ENCODE data around the gene TIPARP. TPM values are rescaled to one million over a fixed set of nuclear protein-coding genes. Genes with fewer than 3 reads are reported as not detected.

Gene TIPARP, protein sequence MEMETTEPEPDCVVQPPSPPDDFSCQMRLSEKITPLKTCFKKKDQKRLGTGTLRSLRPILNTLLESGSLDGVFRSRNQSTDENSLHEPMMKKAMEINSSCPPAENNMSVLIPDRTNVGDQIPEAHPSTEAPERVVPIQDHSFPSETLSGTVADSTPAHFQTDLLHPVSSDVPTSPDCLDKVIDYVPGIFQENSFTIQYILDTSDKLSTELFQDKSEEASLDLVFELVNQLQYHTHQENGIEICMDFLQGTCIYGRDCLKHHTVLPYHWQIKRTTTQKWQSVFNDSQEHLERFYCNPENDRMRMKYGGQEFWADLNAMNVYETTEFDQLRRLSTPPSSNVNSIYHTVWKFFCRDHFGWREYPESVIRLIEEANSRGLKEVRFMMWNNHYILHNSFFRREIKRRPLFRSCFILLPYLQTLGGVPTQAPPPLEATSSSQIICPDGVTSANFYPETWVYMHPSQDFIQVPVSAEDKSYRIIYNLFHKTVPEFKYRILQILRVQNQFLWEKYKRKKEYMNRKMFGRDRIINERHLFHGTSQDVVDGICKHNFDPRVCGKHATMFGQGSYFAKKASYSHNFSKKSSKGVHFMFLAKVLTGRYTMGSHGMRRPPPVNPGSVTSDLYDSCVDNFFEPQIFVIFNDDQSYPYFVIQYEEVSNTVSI
- 10 to 100 TPM; 50.9 to 59.9 TPM for total RNA-seq

DNA sequence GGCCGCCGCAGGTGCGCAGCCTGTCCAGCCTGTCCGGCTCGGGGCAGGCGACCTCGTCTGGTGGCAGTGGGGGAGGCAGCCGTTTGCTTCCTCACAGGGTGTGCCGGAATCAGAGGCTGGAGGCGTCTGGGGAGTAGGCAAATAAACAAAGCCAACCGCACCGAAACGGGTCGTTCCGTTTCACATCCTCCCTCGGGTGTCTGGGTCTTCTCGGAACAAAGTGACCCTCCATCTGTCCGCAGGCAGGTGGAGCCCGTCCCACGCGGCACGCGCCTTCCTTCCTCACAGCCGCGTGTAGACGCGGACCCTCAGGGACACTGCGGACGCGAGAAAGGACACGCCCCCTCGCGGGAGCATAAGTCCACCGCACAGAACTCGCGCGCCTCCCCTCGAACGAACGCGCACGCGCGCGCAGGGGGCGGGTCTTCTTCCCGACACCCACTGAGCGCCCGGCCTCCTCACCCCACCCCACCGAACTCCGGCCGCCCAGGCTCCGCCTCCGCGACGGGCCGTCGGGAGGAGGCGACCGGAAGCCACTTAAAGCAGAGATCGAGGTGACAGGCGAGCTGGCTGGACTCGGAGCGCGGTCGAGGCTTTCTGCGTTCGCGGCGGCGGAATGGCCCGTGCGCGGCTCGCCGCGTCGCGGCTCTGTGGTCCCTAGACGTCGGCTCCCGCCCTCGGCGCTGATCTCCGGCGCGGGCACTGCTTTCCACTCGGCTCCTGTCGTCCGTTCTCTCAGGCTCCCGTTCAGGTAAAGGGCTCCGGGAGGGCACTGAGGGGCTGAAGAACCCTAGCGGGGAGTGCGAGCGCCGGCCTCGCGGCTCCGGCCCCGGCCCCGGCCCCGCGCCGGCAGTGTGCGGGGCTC, at the start of gene TIPARP:
TIPARP (plus strand) TSS at position 545 of the 865 bp plus-strand sequence. CDS start 3,108 bp downstream, outside the sequence.
- no peaks in the 10 kb centered on the region for H3K27me3 Mint-ChIP-seq
- peaks cover 42% of the 10 kb centered on the region for H3K4me1 Mint-ChIP-seq
- H3K36me3 Mint-ChIP-seq, result peaks cover 17% of the 10 kb centered on the region
- ATAC-seq (ENCODE audit: low read depth), result peak; percentile 80
- DNase-seq, result peak; percentile 100
- H3K9me3 Mint-ChIP-seq, result no peaks in the 10 kb centered on the region
- H3K4me3 Mint-ChIP-seq, result peak within 1 kb of the TSS; percentile 92
- H3K27ac Mint-ChIP-seq, result peak within 1 kb of the TSS; percentile 96
- POLR2A ChIA-PET, result interaction anchor here (0.6 to 4.6 kb wide), 26 partner anchors 9 to 501 kb away, joined by 3 to 37 read pairs (median 5); partner anchors contain the start of genes CCNL1, LEKR1 and SSR3

DNA sequence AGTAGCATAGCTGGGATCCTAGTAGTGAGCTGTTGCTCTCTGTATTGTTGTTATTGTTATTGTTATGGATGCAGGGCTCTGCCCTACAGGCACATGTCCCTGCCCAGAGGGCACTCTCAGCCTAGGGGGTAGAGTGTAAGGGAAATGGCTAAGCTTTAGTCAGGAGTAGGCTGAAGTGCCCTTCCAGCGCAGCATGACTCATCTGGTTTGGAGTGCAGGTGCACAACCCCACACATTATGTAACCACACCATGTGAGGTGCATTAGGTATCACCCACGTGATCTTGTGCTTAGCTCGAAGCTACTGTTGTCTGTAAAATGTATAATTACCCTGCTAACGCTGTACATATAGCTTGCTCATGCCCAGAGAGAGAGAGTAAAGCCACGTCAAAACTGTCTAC, 48.3 kb upstream of the TIPARP start:
- ATAC-seq (ENCODE audit: low read depth) (no peak), DNase-seq (no peak)
- no peak overlapping the region for H3K4me3 Mint-ChIP-seq
- no peaks in the 10 kb centered on the region for H3K9me3 Mint-ChIP-seq
- H3K27me3 Mint-ChIP-seq, result peaks cover 4% of the 10 kb centered on the region
- H3K4me1 Mint-ChIP-seq, result peaks cover 1% of the 10 kb centered on the region
- H3K36me3 Mint-ChIP-seq, result peaks cover 2% of the 10 kb centered on the region
- POLR2A ChIA-PET, result no interaction called here
- H3K27ac Mint-ChIP-seq, result no peak overlapping the region

DNA sequence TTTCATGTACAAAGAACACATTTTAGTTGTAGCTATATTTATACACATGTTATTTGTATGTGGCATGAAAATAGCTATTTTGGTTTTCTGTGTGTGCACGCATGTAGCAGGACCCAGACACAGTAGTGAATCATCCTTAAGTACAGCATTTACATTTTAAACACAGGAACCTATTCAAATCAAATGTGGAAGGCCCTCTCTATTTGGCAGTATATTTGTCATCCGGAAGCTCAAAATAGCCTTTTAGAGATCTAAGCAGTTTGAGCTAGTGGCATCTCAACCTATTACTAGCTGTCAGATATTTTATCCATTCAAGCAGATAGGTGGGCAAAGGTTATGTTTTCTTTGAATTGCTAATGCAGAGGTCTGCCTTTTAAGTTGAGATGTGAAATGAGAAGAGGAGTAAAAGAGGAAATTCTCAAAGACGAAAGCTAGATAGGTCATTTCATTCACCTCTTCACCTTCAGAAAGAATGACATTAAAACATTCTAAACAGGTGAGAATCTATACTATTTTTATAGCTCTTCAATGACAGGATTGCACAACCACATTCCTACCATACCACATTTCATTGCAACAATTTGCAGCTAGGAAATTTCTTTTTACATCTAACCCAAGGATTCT, 46.3 kb upstream of the TIPARP start:
- Mint-ChIP-seq H3K27ac (no peak overlapping the region), H3K4me1 (peaks cover 1% of the 10 kb centered on the region)

DNA sequence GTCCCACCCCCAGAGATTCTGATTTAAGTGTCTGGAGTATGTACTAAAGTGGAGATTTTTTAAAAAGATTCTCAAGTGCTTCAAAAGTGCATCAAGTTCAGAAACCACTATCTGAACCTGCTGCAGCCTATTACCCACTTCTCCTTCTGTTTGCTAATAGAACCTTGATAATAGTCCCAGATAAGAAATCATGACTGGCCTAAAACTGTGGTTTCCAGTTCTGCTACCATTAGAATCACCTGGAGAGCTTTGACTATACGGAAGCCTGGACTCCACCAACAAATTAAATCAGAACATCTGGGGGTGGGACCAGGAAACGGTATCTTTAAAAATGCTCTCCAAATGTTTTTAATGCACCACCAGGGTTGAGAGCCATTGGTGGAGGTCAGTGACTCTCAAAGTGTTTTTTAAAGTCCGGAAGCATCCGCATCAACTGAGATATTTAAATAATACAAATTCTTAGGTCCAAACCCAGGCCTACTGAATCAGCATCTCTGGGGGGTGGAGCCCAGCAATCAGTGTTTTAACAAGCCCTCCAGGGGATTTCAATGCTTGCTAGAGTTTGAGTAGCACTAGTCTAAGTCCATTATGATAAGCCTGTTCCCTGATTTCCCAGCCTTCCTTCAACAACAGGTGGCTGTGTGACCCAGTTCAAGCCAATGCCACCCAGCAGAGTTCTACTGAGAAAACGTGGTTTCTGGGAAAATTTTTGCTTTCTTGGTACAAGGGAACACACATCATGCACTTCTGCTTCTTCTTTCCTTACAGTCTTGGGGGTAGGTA, 45.4 kb upstream of the TIPARP start:
- Mint-ChIP-seq H3K27me3 (peaks cover 3% of the 10 kb centered on the region), H3K4me3 (no peak overlapping the region), H3K4me1 (peaks cover 1% of the 10 kb centered on the region), H3K27ac (no peak overlapping the region), H3K36me3 (peaks cover 1% of the 10 kb centered on the region), H3K9me3 (no peaks in the 10 kb centered on the region)
- DNase-seq (no peak), ATAC-seq (ENCODE audit: low read depth) (no peak)
- POLR2A ChIA-PET, result no interaction called here

More for the DNA sequence above, 46.3 kb upstream of the TIPARP start:
- DNase-seq (no peak), ATAC-seq (ENCODE audit: low read depth) (no peak)
- peaks cover 3% of the 10 kb centered on the region for H3K27me3 Mint-ChIP-seq
- no peak overlapping the region for H3K4me3 Mint-ChIP-seq
- POLR2A ChIA-PET, result no interaction called here
- H3K9me3 Mint-ChIP-seq, result no peaks in the 10 kb centered on the region
- H3K36me3 Mint-ChIP-seq, result peaks cover 2% of the 10 kb centered on the region

DNA sequence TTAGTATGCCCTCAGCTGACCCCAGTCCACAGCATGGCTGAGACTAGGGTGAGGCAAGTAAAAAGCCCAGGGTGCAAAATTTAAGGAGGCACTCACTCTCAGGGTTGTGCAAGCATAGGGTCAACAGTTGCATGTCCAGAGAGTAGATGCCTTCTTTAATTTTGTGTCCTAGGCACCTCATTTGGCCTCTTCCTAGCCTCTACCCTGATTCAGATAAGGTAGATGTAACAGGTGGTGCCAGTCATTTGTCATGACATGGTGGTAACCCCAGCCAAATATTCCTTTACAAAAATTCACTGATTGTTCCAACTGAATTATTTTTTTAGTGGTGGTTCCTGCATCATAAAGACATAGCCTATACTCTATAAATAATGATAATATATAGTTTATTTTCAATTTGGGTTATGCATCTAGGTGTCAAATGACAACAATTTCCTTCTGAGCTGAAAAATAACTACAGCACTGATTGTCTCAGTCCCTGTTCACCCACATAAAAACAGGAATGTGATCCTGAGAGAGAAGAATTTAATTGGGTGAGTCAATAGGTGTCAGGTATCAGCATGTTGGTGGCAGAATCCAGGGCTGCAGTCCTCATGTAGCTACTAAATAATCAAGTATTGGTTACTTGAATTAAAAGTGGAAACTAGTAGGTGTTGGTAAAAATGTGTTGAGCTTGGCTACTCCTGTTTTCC, 44.2 kb upstream of the TIPARP start:
- no peak overlapping the region for H3K4me3 Mint-ChIP-seq
- POLR2A ChIA-PET, result no interaction called here

DNA sequence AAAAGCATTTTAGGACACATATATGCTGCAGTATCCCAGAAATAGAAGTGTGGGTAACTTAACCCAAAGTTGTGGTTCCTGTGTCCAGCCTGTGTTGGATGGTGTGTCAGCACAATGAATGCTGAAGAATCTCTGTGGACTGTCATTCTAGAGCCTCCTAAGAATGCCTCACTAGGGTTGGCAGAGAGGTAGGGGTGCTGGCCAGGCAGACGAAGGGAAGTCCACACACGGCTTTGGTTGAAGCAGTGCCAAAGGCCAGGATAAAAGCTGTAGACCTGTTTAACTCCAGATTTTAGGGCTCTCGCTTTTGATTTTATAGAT, 43.7 kb upstream of the TIPARP start:
- no peak for ATAC-seq (ENCODE audit: low read depth)
- Mint-ChIP-seq H3K27ac (no peak overlapping the region), H3K27me3 (peaks cover 3% of the 10 kb centered on the region), H3K36me3 (no peaks in the 10 kb centered on the region), H3K9me3 (no peaks in the 10 kb centered on the region), H3K4me3 (no peak overlapping the region), H3K4me1 (peaks cover 1% of the 10 kb centered on the region)
- POLR2A ChIA-PET, result no interaction called here
- DNase-seq, result no peak

More for the DNA sequence above, 44.2 kb upstream of the TIPARP start:
- no peaks in the 10 kb centered on the region for H3K9me3 Mint-ChIP-seq
- no peaks in the 10 kb centered on the region for H3K36me3 Mint-ChIP-seq
- DNase-seq (no peak), ATAC-seq (ENCODE audit: low read depth) (no peak)
- peaks cover 3% of the 10 kb centered on the region for H3K27me3 Mint-ChIP-seq
- H3K27ac Mint-ChIP-seq, result no peak overlapping the region
- peaks cover 1% of the 10 kb centered on the region for H3K4me1 Mint-ChIP-seq

DNA sequence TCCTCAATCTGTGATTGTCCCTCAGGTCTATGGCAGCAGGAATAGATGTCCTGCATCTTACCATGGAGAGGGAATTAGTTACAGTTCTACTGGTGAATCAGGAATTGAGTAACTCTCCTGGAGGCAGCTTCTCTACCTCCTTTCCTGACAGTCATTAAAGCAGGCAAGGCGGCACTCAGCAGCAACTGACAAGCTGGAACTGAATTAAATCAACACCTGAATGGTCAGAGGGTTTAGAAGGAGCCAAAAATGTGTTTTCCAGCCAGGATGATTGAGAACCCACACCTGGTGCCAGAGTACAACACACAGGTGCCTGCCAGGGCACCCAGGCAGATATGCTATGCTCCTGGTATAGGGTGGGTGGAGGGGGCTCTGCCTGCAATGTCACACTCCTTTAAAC, 43.1 kb upstream of the TIPARP start:
- ATAC-seq (ENCODE audit: low read depth), result no peak
- H3K27ac Mint-ChIP-seq, result no peak overlapping the region
- no peaks in the 10 kb centered on the region for H3K9me3 Mint-ChIP-seq
- H3K4me3 Mint-ChIP-seq, result no peak overlapping the region
- peaks cover 3% of the 10 kb centered on the region for H3K27me3 Mint-ChIP-seq
- no peaks in the 10 kb centered on the region for H3K36me3 Mint-ChIP-seq
- DNase-seq, result no peak
- no peaks in the 10 kb centered on the region for H3K4me1 Mint-ChIP-seq
- POLR2A ChIA-PET, result no interaction called here

DNA sequence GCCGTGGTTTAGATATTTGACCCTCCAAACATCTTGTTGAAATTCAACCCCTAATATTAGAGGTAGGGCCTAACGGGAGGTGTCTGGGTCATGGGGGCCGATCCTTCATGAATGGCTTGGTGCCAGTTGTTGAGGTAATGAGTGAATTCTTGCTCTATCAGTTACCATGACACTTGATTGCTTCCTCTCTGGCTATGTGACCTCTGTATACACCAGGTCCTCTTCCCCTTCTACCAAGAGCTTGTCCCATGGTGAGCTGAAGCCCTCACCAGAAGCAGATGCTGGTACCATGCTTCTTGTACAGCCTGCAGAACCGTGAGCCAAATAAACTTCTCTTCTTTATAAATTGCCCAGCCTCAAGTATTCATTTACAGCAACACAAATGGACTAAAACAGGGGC, 41.8 kb upstream of the TIPARP start:
- POLR2A ChIA-PET, result no interaction called here
- Mint-ChIP-seq H3K36me3 (no peaks in the 10 kb centered on the region), H3K9me3 (no peaks in the 10 kb centered on the region), H3K27me3 (no peaks in the 10 kb centered on the region), H3K4me1 (no peaks in the 10 kb centered on the region), H3K4me3 (no peak overlapping the region), H3K27ac (no peak overlapping the region)
- DNase-seq (no peak), ATAC-seq (ENCODE audit: low read depth) (no peak)

DNA sequence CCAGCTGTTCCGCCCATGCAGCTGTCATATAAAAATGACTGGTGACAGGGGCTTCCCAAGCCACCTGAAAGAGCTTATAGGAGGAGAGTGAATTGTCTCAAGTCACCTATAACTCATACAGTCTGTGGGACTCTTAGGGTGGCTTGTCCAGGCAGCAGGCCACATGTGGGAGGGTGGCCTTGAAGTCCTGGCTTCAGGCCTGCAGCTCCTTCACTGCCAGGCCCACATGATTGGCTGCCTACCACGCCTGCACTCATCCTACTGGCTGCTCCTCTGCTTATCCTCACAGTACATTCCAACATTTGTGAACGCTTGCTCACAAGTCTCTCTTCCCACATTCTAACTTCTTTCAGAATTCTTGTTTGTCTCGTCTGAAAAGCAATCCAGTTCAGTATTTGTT, 41.1 kb upstream of the TIPARP start:
- no peaks in the 10 kb centered on the region for H3K4me1 Mint-ChIP-seq
- H3K4me3 Mint-ChIP-seq, result no peak overlapping the region
- POLR2A ChIA-PET, result no interaction called here
- H3K27ac Mint-ChIP-seq, result no peak overlapping the region
- DNase-seq, result no peak
- H3K9me3 Mint-ChIP-seq, result no peaks in the 10 kb centered on the region
- H3K36me3 Mint-ChIP-seq, result no peaks in the 10 kb centered on the region
- no peaks in the 10 kb centered on the region for H3K27me3 Mint-ChIP-seq
- no peak for ATAC-seq (ENCODE audit: low read depth)

DNA sequence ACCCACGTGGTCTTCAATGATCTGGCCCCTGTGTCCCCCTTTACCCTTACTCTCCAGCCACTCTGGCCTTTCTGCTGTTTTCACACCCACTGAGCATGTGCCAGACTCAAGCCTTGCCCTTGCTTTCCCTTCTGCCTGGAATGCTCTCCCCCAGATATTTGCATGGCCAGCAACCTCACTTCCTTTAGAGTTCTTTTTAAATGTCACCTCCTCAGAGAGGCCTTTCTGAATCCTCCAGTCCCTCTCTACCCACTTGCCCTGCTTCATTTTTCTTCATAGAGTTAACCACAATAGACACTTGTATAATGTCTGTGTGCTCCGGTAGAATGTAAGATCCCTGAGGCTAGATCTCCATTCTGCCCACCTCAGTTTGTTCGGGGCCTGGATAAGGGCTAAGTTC, 39.4 kb upstream of the TIPARP start:
- POLR2A ChIA-PET, result no interaction called here
- Mint-ChIP-seq H3K4me3 (no peak overlapping the region), H3K9me3 (no peaks in the 10 kb centered on the region), H3K27ac (no peak overlapping the region), H3K27me3 (no peaks in the 10 kb centered on the region), H3K4me1 (no peaks in the 10 kb centered on the region), H3K36me3 (no peaks in the 10 kb centered on the region)
- ATAC-seq (ENCODE audit: low read depth) (no peak), DNase-seq (no peak)

DNA sequence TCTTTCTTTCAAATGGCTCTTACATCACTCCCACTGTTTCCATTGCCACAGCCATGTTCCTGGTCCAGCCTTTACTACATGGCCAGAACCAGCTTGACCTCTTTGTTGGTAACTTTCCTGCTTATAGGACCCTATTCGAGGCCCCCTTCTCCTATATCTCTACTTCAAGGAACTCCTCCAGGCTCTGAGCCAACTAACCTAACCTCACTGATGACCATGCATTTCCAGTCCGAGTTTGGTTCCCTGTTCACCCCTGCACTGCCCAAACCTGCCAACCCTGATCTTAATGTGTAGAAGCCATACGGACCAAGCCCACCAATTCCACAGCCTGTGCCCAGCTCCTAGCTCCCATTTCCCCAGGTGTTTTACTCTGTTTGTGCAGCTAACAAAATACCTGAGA, 38.4 kb upstream of the TIPARP start:
- POLR2A ChIA-PET, result no interaction called here
- Mint-ChIP-seq H3K4me1 (no peaks in the 10 kb centered on the region), H3K4me3 (no peak overlapping the region)

DNA sequence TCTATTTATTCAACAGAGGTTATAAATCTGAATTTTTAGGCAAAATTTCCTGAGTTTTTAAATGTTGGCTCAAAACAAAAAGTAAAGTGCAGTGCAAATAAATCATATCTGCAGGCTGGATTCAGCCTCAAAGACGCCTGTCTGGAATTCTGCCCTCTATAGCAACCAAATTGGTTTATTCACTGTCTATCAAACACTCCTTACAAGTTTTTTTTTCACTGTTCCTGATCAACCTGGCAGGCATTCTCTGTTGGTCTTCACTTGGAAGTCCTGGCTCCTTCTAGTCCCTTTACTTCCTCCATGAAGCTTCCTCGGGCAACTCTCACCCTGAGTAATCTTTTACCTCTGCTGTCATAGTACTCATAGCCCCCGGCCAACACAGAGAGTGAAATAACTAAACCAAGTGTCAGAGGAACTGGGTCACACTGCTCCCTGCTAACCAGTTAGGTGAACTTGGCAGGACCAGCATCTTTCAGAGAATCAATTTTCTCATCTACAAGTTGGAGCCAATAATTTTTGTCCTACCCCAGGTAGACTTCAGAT, 36.8 kb upstream of the TIPARP start:
- POLR2A ChIA-PET, result no interaction called here
- H3K27ac Mint-ChIP-seq, result no peak overlapping the region
- H3K4me3 Mint-ChIP-seq, result no peak overlapping the region
- no peaks in the 10 kb centered on the region for H3K36me3 Mint-ChIP-seq
- peaks cover 2% of the 10 kb centered on the region for H3K4me1 Mint-ChIP-seq
- no peaks in the 10 kb centered on the region for H3K9me3 Mint-ChIP-seq
- ATAC-seq (ENCODE audit: low read depth) (no peak), DNase-seq (no peak)
- H3K27me3 Mint-ChIP-seq, result no peaks in the 10 kb centered on the region

More for the DNA sequence above, 38.4 kb upstream of the TIPARP start:
- Mint-ChIP-seq H3K27me3 (no peaks in the 10 kb centered on the region), H3K27ac (no peak overlapping the region), H3K9me3 (no peaks in the 10 kb centered on the region), H3K36me3 (no peaks in the 10 kb centered on the region)
- ATAC-seq (ENCODE audit: low read depth), result no peak
- no peak for DNase-seq

Data from activated naive CD8-positive, alpha-beta T cell treated with anti-CD3 and anti-CD28 coated beads, Interleukin-2, amount 10 ng/mL, durations not matched to agents 7 days and 5 days (primary cell).